HepG2 (cell line): ENCODE measurements around the gene CEACAM21. TPM values are rescaled to one million over a fixed set of nuclear protein-coding genes. Genes with fewer than 3 reads are reported as not detected.

Experiments
- ATAC-seq: fragments of 200-7000 bp; cut with Tn5 transposase; 3 replicates; pipeline ENCODE4 v1.9.1; 2020; ENCODE audit warnings: mild to moderate bottlenecking, moderate library complexity
- BruUV-seq: library from RNA; stranded (reverse); fragments of 400-500 nt; replicated peaks from 2 replicates; lab custom pipeline; 2021; lab: Mats Ljungman, UMichigan
- CTCF ChIA-PET: fragments of 300-600 bp; formaldehyde crosslinking; extraction: SDS; loops from one replicate; lab custom pipeline; 2021; ENCODE audit warnings: low total read pairs, inconsistent platforms, low intra/inter-chr PET ratio; lab: Yijun Ruan, JAX
- POLR2A ChIA-PET: fragments of 350-600 bp; sonication (Branson Sonifier 250); formaldehyde crosslinking; loops from one replicate; lab custom pipeline; 2020; ENCODE audit warnings: antibody characterized with exemption, inconsistent platforms; lab: Yijun Ruan, JAX
- DNase-seq: peaks from one replicate; pipeline ENCODE4 v3.0.0-alpha.2; 2015; ENCODE audit warnings: low spot score
- FAIRE-seq: peaks from 3 replicates; lab custom pipeline; 2011; peaks lifted over from hg19 to GRCh38; lab: Jason Lieb, UNC
- H2AFZ ChIP-seq: one replicate; pipeline ENCODE4 v1.6.1; 2011; ENCODE audit warnings: low read length, inconsistent platforms
- H3K27ac ChIP-seq: fragments of 300-600 bp; 3 replicates; pipeline ENCODE4 v1.8.0; 2011; ENCODE audit warnings: mixed run types, mild to moderate bottlenecking, mixed read lengths, low read length, inconsistent platforms; ENCODE audit not compliant: insufficient read depth; ENCODE audit errors: extremely low read length
- H3K27me3 ChIP-seq, 2 experiments: fragments of 200-600 bp in 1 of 2; 2 replicates in 1 of 2; 3 replicates in 1 of 2; pipeline versions ENCODE4 v1.6.0 to v1.8.0; 2011; ENCODE audit warnings: low read length in 2 of 2, mild to moderate bottlenecking in 2 of 2, moderate library complexity in 2 of 2, inconsistent platforms in 1 of 2; ENCODE audit not compliant: insufficient read depth in 2 of 2, control insufficient read depth in 1 of 2
- H3K36me3 ChIP-seq, 2 experiments: fragments of 200-600 bp in 1 of 2; replicated peaks in 1 of 2; 2 replicates in 1 of 2; 3 replicates in 1 of 2; pipeline versions ENCODE4 v1.5.1 to v1.8.0; 2011; ENCODE audit warnings: low read length in 2 of 2, inconsistent platforms in 1 of 2; ENCODE audit not compliant: insufficient read depth in 2 of 2, control insufficient read depth in 1 of 2
- H3K4me1 ChIP-seq: 2 replicates; pipeline ENCODE4 v1.5.1; 2012; ENCODE audit warnings: low read length, inconsistent platforms; ENCODE audit not compliant: insufficient read depth
- H3K4me2 ChIP-seq: 2 replicates; pipeline ENCODE4 v1.6.0; 2011; ENCODE audit warnings: low read depth, low read length, inconsistent platforms
- H3K4me3 ChIP-seq, 3 experiments: fragments of 200-600 bp in 1 of 3; sonication (generic), shearing (Covaris generic) in 1 of 3; replicated peaks in 1 of 3; 2 replicates each; pipeline ENCODE4 v1.5.1; 2011 to 2016; ENCODE audit warnings: low read length in 3 of 3, inconsistent platforms in 2 of 3, low read depth in 2 of 3, mild to moderate bottlenecking in 2 of 3, control low read depth in 1 of 3, mixed read lengths in 1 of 3; ENCODE audit not compliant: insufficient read depth in 1 of 3
- H3K79me2 ChIP-seq: one replicate; pipeline ENCODE4 v1.6.1; 2011; ENCODE audit warnings: low read length, inconsistent platforms; ENCODE audit not compliant: insufficient read depth
- H3K9ac ChIP-seq: 2 replicates; pipeline ENCODE4 v1.6.0; 2011; ENCODE audit warnings: mild to moderate bottlenecking, low read depth, low read length, inconsistent platforms; ENCODE audit not compliant: insufficient read depth
- H3K9me3 ChIP-seq: 2 replicates; pipeline ENCODE4 v1.5.1; 2012; ENCODE audit warnings: mild to moderate bottlenecking, low read length
- H4K20me1 ChIP-seq: 2 replicates; pipeline ENCODE4 v1.6.0; 2011; ENCODE audit warnings: inconsistent platforms, mild to moderate bottlenecking, low read length, moderate library complexity; ENCODE audit not compliant: insufficient read depth
- BRF2 ChIP-seq: sonication (generic); formaldehyde crosslinking; IDR thresholded peaks from 2 replicates; pipeline ENCODE4 v1.8.1; 2022; ENCODE audit warnings: mild to moderate bottlenecking, missing genetic modification reagents
- HDAC2 ChIP-seq: sonication (generic); formaldehyde crosslinking; IDR thresholded peaks from 2 replicates; pipeline ENCODE4 v1.4.0; 2020; ENCODE audit warnings: missing genetic modification reagents
- IKZF5 ChIP-seq: IDR thresholded peaks from 2 replicates; pipeline ENCODE4 v1.6.1; 2018; ENCODE audit warnings: missing genetic modification reagents, mild to moderate bottlenecking, missing compliant biosample characterization
- KDM5A ChIP-seq: fragments of 200-600 bp; sonication (generic); IDR thresholded peaks from 2 replicates; pipeline ENCODE4 v1.7.0; 2018; ENCODE audit warnings: antibody characterized with exemption, mild to moderate bottlenecking, low read length, borderline replicate concordance
- SUZ12 ChIP-seq: fragments of 150-350 bp; IDR thresholded peaks from 2 replicates; pipeline ENCODE4 v1.6.1; 2014; ENCODE audit warnings: low read depth, low read length
- ZFAT ChIP-seq: sonication (generic); formaldehyde crosslinking; conservative IDR thresholded peaks from 2 replicates; pipeline ENCODE4 v1.8.1; 2023; ENCODE audit warnings: missing genetic modification reagents, inconsistent platforms
- ZKSCAN1 ChIP-seq: fragments of 150-350 bp; IDR thresholded peaks from 2 replicates; pipeline ENCODE4 v1.6.1; 2014; ENCODE audit warnings: low read length
- WGBS: methylation state at CpG from one replicate; pipeline ENCODE4 v1.1.6; 2017; ENCODE audit warnings: low lambda C conversion rate; 5-methylcytosine and 5-hydroxymethylcytosine counted together
- in situ Hi-C: cut with HindIII; loops from 2 replicates; pipeline ENCODE4 v1.10.0; 2017; ENCODE audit warnings: low pct_unique_long_range_greater_than_20kb; ENCODE audit not compliant: extremely low pct_ligation_motif_present
- intact Hi-C: fragments of 100-400 bp; cut with micrococcal nuclease; formaldehyde crosslinking; loops from one replicate; pipeline ENCODE4 v1.10.0; 2022; ENCODE audit not compliant: unreplicated experiment
- polyA plus RNA-seq, 8 experiments: library from polyadenylated mRNA; depleted of rRNA in 3 of 8; stranded (reverse) in 7 of 8; unstranded in 1 of 8; fragments of >200 nt; fragmentation: Illumina TruSeq in 4 of 8; extraction: Trizol in 4 of 8; gene quantifications; 2 replicates each; pipeline versions ENCODE4 v1.2.1 to v1.2.3, GENCODE V29; 2011 to 2016; ENCODE audit warnings: low read depth in 4 of 8, missing spikeins in 1 of 8, mixed read lengths in 1 of 8; ENCODE audit not compliant: insufficient read depth in 1 of 8
- total RNA-seq, 5 experiments: library from RNA; depleted of rRNA; stranded (reverse); fragments of >200 nt; fragmentation: Illumina TruSeq; extraction: Trizol; gene quantifications; 2 replicates each; pipeline ENCODE4 v1.2.3, GENCODE V29; 2016; ENCODE audit warnings: low read depth in 1 of 5
- TF ChIP-seq, protein P1 (sequence below): sonication (generic); formaldehyde crosslinking; IDR thresholded peaks from 2 replicates; pipeline ENCODE4 v1.4.0; 2020; ENCODE audit warnings: missing genetic modification reagents
- TF ChIP-seq, protein P2 (sequence below): sonication (generic); formaldehyde crosslinking; IDR thresholded peaks from 2 replicates; pipeline ENCODE4 v1.4.0; 2020; ENCODE audit warnings: missing genetic modification reagents

Gene CEACAM21
- total and polyA plus RNA-seq, 2 of the 13 experiments (the other 11 are each of a cell fraction or from before 2014, with no cell fraction given) = 0.05 TPM; not detected in 1

DNA sequence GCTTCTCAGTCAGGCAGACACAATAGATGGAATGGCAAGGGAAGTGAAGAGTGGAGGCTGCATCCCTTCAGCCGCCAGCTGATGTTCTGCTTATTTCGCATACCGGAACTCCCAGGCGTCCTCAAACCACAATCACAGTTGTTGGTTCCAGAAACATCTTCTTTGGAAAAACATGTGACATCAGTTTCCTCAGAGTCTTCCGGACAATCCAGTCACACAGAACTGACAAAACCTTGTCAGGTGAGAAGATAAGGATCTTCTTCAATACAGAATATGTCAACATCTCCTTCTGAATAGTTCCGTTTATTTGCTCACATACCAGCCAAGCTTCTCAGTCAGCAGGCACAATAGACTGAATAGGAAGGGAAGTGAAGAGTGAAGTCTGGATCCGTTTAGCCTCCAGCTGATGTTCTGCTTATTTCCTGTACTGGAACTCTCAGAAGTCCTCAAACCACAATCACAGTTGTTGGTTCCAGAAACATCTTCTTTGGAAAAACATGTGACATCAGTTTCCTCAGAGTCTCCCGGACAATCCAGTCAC is 45.1 kb upstream of the CEACAM21 start:
- Histone ChIP-seq H3K36me3 (no peaks in the 10 kb centered on the region), H3K9me3 (no peaks in the 10 kb centered on the region), H2AFZ (no peak overlapping the region), H3K9ac (no peak overlapping the region), H3K79me2 (no peaks in the 10 kb centered on the region), H4K20me1 (no peaks in the 10 kb centered on the region), H3K27me3 (peaks cover 1 to 16% of the 10 kb centered on the region in 2 experiments; a peak in 3 of 5 replicates), H3K27ac (no peak overlapping the region), H3K4me1 (no peaks in the 10 kb centered on the region), H3K4me3 (no peak overlapping the region), H3K4me2 (no peak overlapping the region)
- ATAC-seq (no peak), FAIRE-seq (no peak), DNase-seq (no peak)
- BruUV-seq = no TSS peak
- in situ Hi-C loops (no loop called here), intact Hi-C loops (no loop called here)
- CTCF ChIA-PET = no interaction called here
- TF ChIP-seq, protein P1, sequence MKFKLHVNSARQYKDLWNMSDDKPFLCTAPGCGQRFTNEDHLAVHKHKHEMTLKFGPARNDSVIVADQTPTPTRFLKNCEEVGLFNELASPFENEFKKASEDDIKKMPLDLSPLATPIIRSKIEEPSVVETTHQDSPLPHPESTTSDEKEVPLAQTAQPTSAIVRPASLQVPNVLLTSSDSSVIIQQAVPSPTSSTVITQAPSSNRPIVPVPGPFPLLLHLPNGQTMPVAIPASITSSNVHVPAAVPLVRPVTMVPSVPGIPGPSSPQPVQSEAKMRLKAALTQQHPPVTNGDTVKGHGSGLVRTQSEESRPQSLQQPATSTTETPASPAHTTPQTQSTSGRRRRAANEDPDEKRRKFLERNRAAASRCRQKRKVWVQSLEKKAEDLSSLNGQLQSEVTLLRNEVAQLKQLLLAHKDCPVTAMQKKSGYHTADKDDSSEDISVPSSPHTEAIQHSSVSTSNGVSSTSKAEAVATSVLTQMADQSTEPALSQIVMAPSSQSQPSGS (CRISPR knock-in tag) = no peak
- TF ChIP-seq ZFAT (CRISPR knock-in tag) = no peak
- no peak for TF ChIP-seq IKZF5 (CRISPR knock-in tag)
- no peak for TF ChIP-seq BRF2 (CRISPR knock-in tag)
- TF ChIP-seq, protein P2, sequence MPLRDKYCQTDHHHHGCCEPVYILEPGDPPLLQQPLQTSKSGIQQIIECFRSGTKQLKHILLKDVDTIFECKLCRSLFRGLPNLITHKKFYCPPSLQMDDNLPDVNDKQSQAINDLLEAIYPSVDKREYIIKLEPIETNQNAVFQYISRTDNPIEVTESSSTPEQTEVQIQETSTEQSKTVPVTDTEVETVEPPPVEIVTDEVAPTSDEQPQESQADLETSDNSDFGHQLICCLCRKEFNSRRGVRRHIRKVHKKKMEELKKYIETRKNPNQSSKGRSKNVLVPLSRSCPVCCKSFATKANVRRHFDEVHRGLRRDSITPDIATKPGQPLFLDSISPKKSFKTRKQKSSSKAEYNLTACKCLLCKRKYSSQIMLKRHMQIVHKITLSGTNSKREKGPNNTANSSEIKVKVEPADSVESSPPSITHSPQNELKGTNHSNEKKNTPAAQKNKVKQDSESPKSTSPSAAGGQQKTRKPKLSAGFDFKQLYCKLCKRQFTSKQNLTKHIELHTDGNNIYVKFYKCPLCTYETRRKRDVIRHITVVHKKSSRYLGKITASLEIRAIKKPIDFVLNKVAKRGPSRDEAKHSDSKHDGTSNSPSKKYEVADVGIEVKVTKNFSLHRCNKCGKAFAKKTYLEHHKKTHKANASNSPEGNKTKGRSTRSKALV (CRISPR knock-in tag) = no peak
- TF ChIP-seq ZKSCAN1 = no peak
- no peak for TF ChIP-seq HDAC2 (CRISPR knock-in tag)
- no peak for TF ChIP-seq KDM5A
- no peak for TF ChIP-seq SUZ12
- WGBS = 29% methylated on average over 8 of the region's 8 CpGs
- POLR2A ChIA-PET = no interaction called here
